NCI-H526 treated with DMSO at 0.1 percent for 48 hours (cell line): ENCODE measurements around the gene RIOX2.
A peak's percentile ranks its signal among the peaks of the same experiment; 100 is the strongest.
"Not testable (repeated sequence)": the region's sequence is repeated elsewhere in the genome, so short reads cannot be mapped to it uniquely, and the experiment has no call there.

Experiments
- DNase-seq: peaks from one replicate; lab custom pipeline; 2025; lab: John Stamatoyannopoulos, UW

The RIOX2 gene

GRCh38 chr3:97911459-97911858 is 60.8 kb downstream of the RIOX2 start:
- DNase-seq = no peak

GRCh38 chr3:97910931-97911351 is 61.3 kb downstream of the RIOX2 start:
- DNase-seq = no peak

GRCh38 chr3:97910236-97910831 is 61.9 kb downstream of the RIOX2 start:
- not testable (repeated sequence) for DNase-seq

- DNase-seq = not testable (repeated sequence)
Observed at GRCh38 chr3:97909830-97910229, 62.4 kb downstream of the RIOX2 start.

GRCh38 chr3:97901313-97902248 is 70.7 kb downstream of the RIOX2 start:
- DNase-seq = no peak

- DNase-seq = peak; percentile 4
Observed at GRCh38 chr3:97899331-97899730, 72.9 kb downstream of the RIOX2 start.

GRCh38 chr3:97896547-97896946 is 75.7 kb downstream of the RIOX2 start:
- no peak for DNase-seq

- no peak for DNase-seq
Observed at GRCh38 chr3:97896129-97896528, 76.1 kb downstream of the RIOX2 start.

- DNase-seq = no peak
Observed at GRCh38 chr3:97895216-97895615, 77.0 kb downstream of the RIOX2 start.

- DNase-seq = no peak
Observed at GRCh38 chr3:97892852-97893251, 79.4 kb downstream of the RIOX2 start.
